Measurements from ENCODE around the gene WWC2.

The WWC2 gene

DNA sequence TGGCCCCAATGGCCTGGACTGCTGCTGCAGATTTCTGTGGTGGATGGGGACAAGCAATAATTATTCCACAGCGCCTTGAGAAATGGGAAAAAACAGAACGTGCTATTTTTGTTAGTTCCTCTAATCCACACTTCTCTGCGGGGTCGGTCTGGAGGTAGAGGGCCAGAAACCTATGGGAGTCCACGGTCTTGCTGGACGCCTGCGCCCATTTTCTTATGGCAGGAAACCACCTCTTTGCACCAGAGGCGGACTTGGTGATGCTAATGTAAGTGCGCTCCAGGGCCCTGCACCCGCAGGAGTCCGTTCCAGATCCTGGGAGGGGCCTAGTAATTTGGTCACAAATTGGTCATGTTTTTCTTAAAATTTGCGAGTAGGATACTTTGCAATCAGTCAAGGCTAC is 249.1 kb downstream of the WWC2 start:
- DNase-seq (ENCODE audit: low read depth, low spot score), result no peak
- in situ Hi-C loops (cut with HindIII; ENCODE audit: low sequenced_read_pairs), result no loop called here
- TF ChIP-seq, protein P1, sequence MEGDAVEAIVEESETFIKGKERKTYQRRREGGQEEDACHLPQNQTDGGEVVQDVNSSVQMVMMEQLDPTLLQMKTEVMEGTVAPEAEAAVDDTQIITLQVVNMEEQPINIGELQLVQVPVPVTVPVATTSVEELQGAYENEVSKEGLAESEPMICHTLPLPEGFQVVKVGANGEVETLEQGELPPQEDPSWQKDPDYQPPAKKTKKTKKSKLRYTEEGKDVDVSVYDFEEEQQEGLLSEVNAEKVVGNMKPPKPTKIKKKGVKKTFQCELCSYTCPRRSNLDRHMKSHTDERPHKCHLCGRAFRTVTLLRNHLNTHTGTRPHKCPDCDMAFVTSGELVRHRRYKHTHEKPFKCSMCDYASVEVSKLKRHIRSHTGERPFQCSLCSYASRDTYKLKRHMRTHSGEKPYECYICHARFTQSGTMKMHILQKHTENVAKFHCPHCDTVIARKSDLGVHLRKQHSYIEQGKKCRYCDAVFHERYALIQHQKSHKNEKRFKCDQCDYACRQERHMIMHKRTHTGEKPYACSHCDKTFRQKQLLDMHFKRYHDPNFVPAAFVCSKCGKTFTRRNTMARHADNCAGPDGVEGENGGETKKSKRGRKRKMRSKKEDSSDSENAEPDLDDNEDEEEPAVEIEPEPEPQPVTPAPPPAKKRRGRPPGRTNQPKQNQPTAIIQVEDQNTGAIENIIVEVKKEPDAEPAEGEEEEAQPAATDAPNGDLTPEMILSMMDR (IDR thresholded peaks at IDR 0.05; ENCODE audit: low read depth, low read length), result no peak
- H3K4me3 ChIP-seq (ENCODE audit: low read depth, low read length), result no peak overlapping the region

GRCh38 chr4:183348706-183349659 is 249.9 kb downstream of the WWC2 start:
- no peak overlapping the region for H3K4me3 ChIP-seq (ENCODE audit: low read depth, low read length)
- in situ Hi-C loops (cut with HindIII; ENCODE audit: low sequenced_read_pairs), result no loop called here
- DNase-seq (ENCODE audit: low read depth, low spot score), result peak; percentile 84
- TF ChIP-seq, protein P1 (IDR thresholded peaks at IDR 0.05; ENCODE audit: low read depth, low read length), result no peak

DNA sequence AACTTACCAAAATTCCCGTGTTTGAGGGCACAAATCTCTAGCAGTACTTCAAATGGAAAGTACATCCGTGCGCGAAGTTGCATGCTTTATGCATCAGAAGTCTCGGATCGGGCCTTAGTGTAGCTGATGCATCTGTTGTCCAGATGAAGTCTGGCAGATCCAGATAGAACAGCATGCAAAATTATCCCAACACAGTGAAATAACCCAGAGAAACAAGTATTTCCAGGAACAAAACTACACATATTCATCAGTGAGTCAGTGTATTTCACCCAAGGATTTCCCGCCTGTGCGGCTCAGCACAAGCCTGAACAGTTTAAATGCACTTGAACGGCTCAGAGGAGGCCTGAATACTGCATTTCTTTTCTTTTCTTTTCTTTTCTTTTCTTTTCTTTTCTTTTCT is 250.6 kb downstream of the WWC2 start:
- DNase-seq (ENCODE audit: low read depth, low spot score), result peak; percentile 37
- H3K4me3 ChIP-seq (ENCODE audit: low read depth, low read length), result no peak overlapping the region
- in situ Hi-C loops (cut with HindIII; ENCODE audit: low sequenced_read_pairs), result no loop called here
- TF ChIP-seq, protein P1 (IDR thresholded peaks at IDR 0.05; ENCODE audit: low read depth, low read length), result no peak

- TF ChIP-seq, protein P1 (IDR thresholded peaks at IDR 0.05; ENCODE audit: low read depth, low read length), result no peak
- no peak for DNase-seq (ENCODE audit: low read depth, low spot score)
- no peak overlapping the region for H3K4me3 ChIP-seq (ENCODE audit: low read depth, low read length)
- in situ Hi-C loops (cut with HindIII; ENCODE audit: low sequenced_read_pairs), result no loop called here
Measured at GRCh38 chr4:183350317-183351071, 251.4 kb downstream of the WWC2 start.

- no peak for DNase-seq (ENCODE audit: low read depth, low spot score)
- in situ Hi-C loops (cut with HindIII; ENCODE audit: low sequenced_read_pairs), result no loop called here
- TF ChIP-seq, protein P1 (IDR thresholded peaks at IDR 0.05; ENCODE audit: low read depth, low read length), result no peak
- no peak overlapping the region for H3K4me3 ChIP-seq (ENCODE audit: low read depth, low read length)
Measured at GRCh38 chr4:183352546-183352945, 253.5 kb downstream of the WWC2 start.

DNA sequence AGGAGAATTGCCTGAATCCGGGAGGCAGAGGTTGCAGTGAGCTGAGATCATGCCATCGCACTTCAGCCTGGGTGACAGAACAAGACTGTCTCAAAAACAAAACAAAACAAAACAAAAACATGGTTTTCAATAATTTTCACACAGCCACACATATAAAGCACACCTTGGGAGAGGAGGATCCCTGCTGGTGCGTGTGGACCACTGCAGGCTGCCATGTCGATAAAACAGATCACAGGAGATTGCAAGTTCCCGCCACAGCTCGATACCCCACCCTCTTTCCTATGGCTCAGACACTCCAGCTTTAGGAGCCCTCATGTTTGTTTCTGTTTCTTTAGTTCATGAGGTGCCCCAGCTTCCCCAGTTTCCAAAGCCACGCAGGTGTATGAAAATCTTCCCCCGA is 254.5 kb downstream of the WWC2 start:
- H3K4me3 ChIP-seq (ENCODE audit: low read depth, low read length), result no peak overlapping the region
- in situ Hi-C loops (cut with HindIII; ENCODE audit: low sequenced_read_pairs), result no loop called here
- TF ChIP-seq, protein P1 (IDR thresholded peaks at IDR 0.05; ENCODE audit: low read depth, low read length), result no peak
- no peak for DNase-seq (ENCODE audit: low read depth, low spot score)
